HEK293 (cell line): ENCODE results near the gene DOCK3.

Source experiments
- CTCF ChIA-PET: fragments of 350-600 bp; formaldehyde crosslinking; extraction: SDS; loops from one replicate; lab custom pipeline; 2021; ENCODE audit warnings: antibody characterized with exemption; lab: Yijun Ruan, JAX
- POLR2A ChIA-PET: fragments of 300-600 bp; formaldehyde crosslinking; extraction: SDS; loops from one replicate; lab custom pipeline; 2020; ENCODE audit warnings: antibody characterized with exemption, inconsistent platforms; lab: Yijun Ruan, JAX
- H3K27ac ChIP-seq: fragments of 200-500 bp; sonication (Bioruptor generic); 2 replicates; pipeline ENCODE4 v1.5.1; 2014; ENCODE audit warnings: low read depth, low read length, control low read depth, inconsistent platforms; ENCODE audit errors: extremely low read depth
- H3K36me3 ChIP-seq, 2 experiments: fragments of 200-500 bp in 1 of 2; sonication (Bioruptor generic) in 1 of 2; 1 replicate in 1 of 2; 2 replicates in 1 of 2; pipeline ENCODE4 v1.5.1; 2014 to 2017; ENCODE audit warnings: inconsistent platforms in 2 of 2, low read length in 2 of 2; ENCODE audit not compliant: control insufficient read depth in 2 of 2, insufficient read depth in 1 of 2
- H3K4me1 ChIP-seq: fragments of 200-500 bp; sonication (Bioruptor generic); 2 replicates; pipeline ENCODE4 v1.5.1; 2014; ENCODE audit warnings: mild to moderate bottlenecking, low read length, inconsistent platforms; ENCODE audit not compliant: control insufficient read depth, insufficient read depth
- H3K4me3 ChIP-seq: 2 replicates; pipeline ENCODE4 v1.5.1; 2011; ENCODE audit warnings: low read depth, mild to moderate bottlenecking, control low read depth, low read length, moderate library complexity
- H3K9me3 ChIP-seq: fragments of 200-500 bp; sonication (Bioruptor generic); 2 replicates; pipeline ENCODE4 v1.5.1; 2014; ENCODE audit warnings: low read depth, low read length, inconsistent platforms; ENCODE audit not compliant: control insufficient read depth, insufficient read depth
- RBAK ChIP-seq: fragments of 450-650 bp; formaldehyde crosslinking; IDR thresholded peaks from 2 replicates; pipeline ENCODE4 v1.5.1; 2016; ENCODE audit warnings: missing biosample characterization, missing genetic modification characterization
- ZBTB48 ChIP-seq: fragments of 450-650 bp; formaldehyde crosslinking; IDR thresholded peaks from 2 replicates; pipeline ENCODE4 v1.5.1; 2016; ENCODE audit warnings: missing biosample characterization, missing genetic modification characterization
- ZNF114 ChIP-seq: fragments of 450-650 bp; formaldehyde crosslinking; IDR thresholded peaks from 2 replicates; pipeline ENCODE4 v1.5.0; 2017; ENCODE audit warnings: missing biosample characterization, missing genetic modification characterization
- ZNF155 ChIP-seq: fragments of 450-650 bp; formaldehyde crosslinking; IDR thresholded peaks from 2 replicates; pipeline ENCODE4 v1.5.1; 2016; ENCODE audit warnings: missing biosample characterization, missing genetic modification characterization
- ZNF324 ChIP-seq: fragments of 450-650 bp; formaldehyde crosslinking; IDR thresholded peaks from 2 replicates; pipeline ENCODE4 v1.5.1; 2016; ENCODE audit warnings: missing biosample characterization, missing genetic modification characterization
- ZNF335 ChIP-seq: fragments of 450-650 bp; formaldehyde crosslinking; conservative IDR thresholded peaks from 2 replicates; pipeline ENCODE4 v1.5.1; 2016; ENCODE audit warnings: missing biosample characterization, missing genetic modification characterization
- ZNF433 ChIP-seq: fragments of 450-650 bp; formaldehyde crosslinking; IDR thresholded peaks from 2 replicates; pipeline ENCODE4 v1.5.1; 2016; ENCODE audit warnings: missing biosample characterization, missing genetic modification characterization, low read depth
- ZNF521 ChIP-seq: fragments of 450-650 bp; formaldehyde crosslinking; IDR thresholded peaks from 2 replicates; pipeline ENCODE4 v1.5.1; 2017; ENCODE audit warnings: missing biosample characterization, mild to moderate bottlenecking, missing genetic modification characterization
- ZNF529 ChIP-seq: fragments of 450-650 bp; formaldehyde crosslinking; IDR thresholded peaks from 2 replicates; pipeline ENCODE4 v1.5.1; 2017; ENCODE audit warnings: missing genetic modification characterization, missing biosample characterization; ENCODE audit not compliant: insufficient replicate concordance
- ZNF571 ChIP-seq: fragments of 450-650 bp; formaldehyde crosslinking; IDR thresholded peaks from 2 replicates; pipeline ENCODE4 v1.5.0; 2017; ENCODE audit warnings: missing biosample characterization, missing genetic modification characterization
- ZNF600 ChIP-seq: fragments of 450-650 bp; formaldehyde crosslinking; IDR thresholded peaks from 2 replicates; pipeline ENCODE4 v1.5.1; 2016; ENCODE audit warnings: missing biosample characterization, missing genetic modification characterization
- ZNF777 ChIP-seq: fragments of 450-650 bp; formaldehyde crosslinking; IDR thresholded peaks from 2 replicates; pipeline ENCODE4 v1.5.1; 2017; ENCODE audit warnings: missing biosample characterization, missing genetic modification characterization, borderline replicate concordance
- ZNF785 ChIP-seq: fragments of 450-650 bp; formaldehyde crosslinking; IDR thresholded peaks from 2 replicates; pipeline ENCODE4 v1.5.1; 2016; ENCODE audit warnings: missing biosample characterization, missing genetic modification characterization
- ZNF837 ChIP-seq: fragments of 450-650 bp; formaldehyde crosslinking; IDR thresholded peaks from 2 replicates; pipeline ENCODE4 v1.5.1; 2016; ENCODE audit warnings: missing biosample characterization, missing genetic modification characterization
- ZSCAN16 ChIP-seq: fragments of 450-650 bp; formaldehyde crosslinking; IDR thresholded peaks from 2 replicates; pipeline ENCODE4 v1.5.1; 2016; ENCODE audit warnings: missing biosample characterization, missing genetic modification characterization
- ZSCAN30 ChIP-seq: fragments of 450-650 bp; IDR thresholded peaks from 2 replicates; pipeline ENCODE4 v1.5.1; 2018; ENCODE audit warnings: missing biosample characterization, mild to moderate bottlenecking, missing genetic modification characterization, moderate library complexity
- TF ChIP-seq, protein P1 (sequence below): fragments of 450-650 bp; formaldehyde crosslinking; IDR thresholded peaks from 2 replicates; pipeline ENCODE4 v1.5.1; 2016; ENCODE audit warnings: missing biosample characterization, missing genetic modification characterization
- TF ChIP-seq, protein P2 (sequence below): fragments of 450-650 bp; formaldehyde crosslinking; optimal IDR thresholded peaks from 2 replicates; pipeline ENCODE3; 2016; ENCODE audit warnings: missing biosample characterization, mild to moderate bottlenecking, missing genetic modification characterization
- TF ChIP-seq, protein P3 (sequence below): sonication (generic); formaldehyde crosslinking; IDR thresholded peaks from 2 replicates; pipeline ENCODE4 v1.8.1; 2022; ENCODE audit warnings: mild to moderate bottlenecking, moderate library complexity, missing genetic modification reagents
- TF ChIP-seq, protein P4 (sequence below): fragments of 450-650 bp; formaldehyde crosslinking; IDR thresholded peaks from 2 replicates; pipeline ENCODE4 v1.5.1; 2016; ENCODE audit warnings: missing biosample characterization, missing genetic modification characterization
- TF ChIP-seq, protein P5 (sequence below): fragments of 450-650 bp; formaldehyde crosslinking; IDR thresholded peaks from 2 replicates; pipeline ENCODE4 v1.5.1; 2016; ENCODE audit warnings: missing biosample characterization, missing genetic modification characterization, low read depth
- TF ChIP-seq, protein P6 (sequence below): fragments of 450-650 bp; formaldehyde crosslinking; IDR thresholded peaks from 2 replicates; pipeline ENCODE4 v1.5.1; 2017; ENCODE audit warnings: missing biosample characterization, missing genetic modification characterization

DOCK3 gene

DNA sequence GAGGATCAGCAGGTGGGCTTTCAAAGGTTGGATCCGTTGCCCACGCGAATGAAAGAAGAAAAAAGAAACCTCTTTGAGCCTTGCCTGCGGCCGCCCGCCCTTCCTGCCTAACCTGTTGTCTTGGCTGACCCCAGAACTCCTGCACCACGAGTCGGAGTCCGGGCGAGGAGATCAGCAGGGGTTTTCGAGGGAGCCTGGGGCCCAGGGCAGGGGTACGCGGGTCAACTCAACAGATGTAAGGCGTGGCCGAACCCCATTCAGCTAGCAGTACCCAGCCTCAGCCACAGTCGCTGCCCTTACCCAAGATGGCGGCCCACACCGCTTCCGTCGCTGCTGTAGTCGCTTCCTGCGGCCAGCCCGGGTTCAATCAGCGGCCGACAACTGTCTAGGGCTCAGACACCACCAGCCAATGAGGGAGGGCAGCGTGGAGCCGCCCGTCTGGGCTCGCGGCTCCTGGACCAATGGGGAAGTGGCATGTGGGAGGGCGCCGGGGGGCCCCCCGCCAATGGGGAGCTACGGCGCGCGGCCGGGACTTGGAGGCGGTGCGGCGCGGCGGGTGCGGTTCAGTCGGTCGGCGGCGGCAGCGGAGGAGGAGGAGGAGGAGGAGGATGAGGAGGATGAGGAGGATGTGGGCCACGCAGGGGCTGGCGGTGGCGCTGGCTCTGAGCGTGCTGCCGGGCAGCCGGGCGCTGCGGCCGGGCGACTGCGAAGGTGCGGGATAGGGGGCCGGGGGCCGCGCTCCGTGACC is 710.2 kb downstream of the DOCK3 start, which contains the start of gene MANF (continued):
- TF ChIP-seq, protein P1, sequence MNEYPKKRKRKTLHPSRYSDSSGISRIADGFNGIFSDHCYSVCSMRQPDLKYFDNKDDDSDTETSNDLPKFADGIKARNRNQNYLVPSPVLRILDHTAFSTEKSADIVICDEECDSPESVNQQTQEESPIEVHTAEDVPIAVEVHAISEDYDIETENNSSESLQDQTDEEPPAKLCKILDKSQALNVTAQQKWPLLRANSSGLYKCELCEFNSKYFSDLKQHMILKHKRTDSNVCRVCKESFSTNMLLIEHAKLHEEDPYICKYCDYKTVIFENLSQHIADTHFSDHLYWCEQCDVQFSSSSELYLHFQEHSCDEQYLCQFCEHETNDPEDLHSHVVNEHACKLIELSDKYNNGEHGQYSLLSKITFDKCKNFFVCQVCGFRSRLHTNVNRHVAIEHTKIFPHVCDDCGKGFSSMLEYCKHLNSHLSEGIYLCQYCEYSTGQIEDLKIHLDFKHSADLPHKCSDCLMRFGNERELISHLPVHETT = peak; percentile 64; the same call in 1 of the 2 replicates
- TF ChIP-seq, protein P2, sequence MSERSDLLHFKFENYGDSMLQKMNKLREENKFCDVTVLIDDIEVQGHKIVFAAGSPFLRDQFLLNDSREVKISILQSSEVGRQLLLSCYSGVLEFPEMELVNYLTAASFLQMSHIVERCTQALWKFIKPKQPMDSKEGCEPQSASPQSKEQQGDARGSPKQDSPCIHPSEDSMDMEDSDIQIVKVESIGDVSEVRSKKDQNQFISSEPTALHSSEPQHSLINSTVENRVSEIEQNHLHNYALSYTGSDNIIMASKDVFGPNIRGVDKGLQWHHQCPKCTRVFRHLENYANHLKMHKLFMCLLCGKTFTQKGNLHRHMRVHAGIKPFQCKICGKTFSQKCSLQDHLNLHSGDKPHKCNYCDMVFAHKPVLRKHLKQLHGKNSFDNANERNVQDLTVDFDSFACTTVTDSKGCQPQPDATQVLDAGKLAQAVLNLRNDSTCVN (tag by site-specific recombination) = peak; percentile 78
- TF ChIP-seq ZNF777 (tag by site-specific recombination) (no peak), ZSCAN16 (no peak), ZNF114 (no peak), ZSCAN30 (tag by site-specific recombination) (peak; percentile 45; the same call in 1 of the 2 replicates)

DNA sequence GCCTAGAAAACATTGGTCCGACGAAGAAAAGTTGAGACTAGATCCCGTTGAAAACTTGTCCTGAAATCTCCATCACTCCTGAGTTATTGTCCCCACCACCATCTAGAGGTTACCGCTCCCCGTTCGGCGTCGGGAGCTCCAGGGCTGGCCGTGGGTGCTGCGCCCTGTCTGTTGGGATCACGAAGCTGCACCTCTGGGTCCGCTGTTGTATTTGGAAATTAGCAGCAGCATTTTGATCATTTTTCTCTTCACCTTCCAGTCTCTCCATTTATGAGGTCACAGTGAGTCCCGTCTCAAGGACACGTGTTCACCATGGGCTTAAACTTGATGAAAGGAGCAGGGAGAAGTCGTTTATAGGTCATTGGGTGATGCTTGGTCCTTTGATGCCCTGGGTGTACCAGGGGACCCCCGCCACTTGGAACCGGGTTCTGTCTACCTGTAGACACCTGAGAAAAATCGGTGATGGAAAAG is 710.9 kb downstream of the DOCK3 start:
- Histone ChIP-seq H3K4me1 (no peaks in the 10 kb centered on the region), H3K4me3 (peak overlapping the region; percentile 96), H3K27ac (peak overlapping the region; percentile 47; the same call in 1 of the 2 replicates), H3K36me3 (peaks cover 0 to 52% of the 10 kb centered on the region in 2 experiments; a peak in 1 of 3 replicates), H3K9me3 (no peaks in the 10 kb centered on the region)
- CTCF ChIA-PET = interaction anchor here (0.8 kb wide), 1 partner anchor 456 kb away, joined by 3 read pairs; no protein-coding TSS in a partner anchor
- TF ChIP-seq ZNF785 (tag by site-specific recombination) = no peak
- TF ChIP-seq ZNF335 (tag by site-specific recombination) = peak; percentile 50
- TF ChIP-seq, all 188 proteins: peak for 1
- POLR2A ChIA-PET = interaction anchor here (0.6 to 1.9 kb wide), 9 partner anchors 9 to 1048 kb away, joined by 3 to 9 read pairs (median 4); partner anchors contain the start of genes DCAF1, HEMK1 and MAPKAPK3

DNA sequence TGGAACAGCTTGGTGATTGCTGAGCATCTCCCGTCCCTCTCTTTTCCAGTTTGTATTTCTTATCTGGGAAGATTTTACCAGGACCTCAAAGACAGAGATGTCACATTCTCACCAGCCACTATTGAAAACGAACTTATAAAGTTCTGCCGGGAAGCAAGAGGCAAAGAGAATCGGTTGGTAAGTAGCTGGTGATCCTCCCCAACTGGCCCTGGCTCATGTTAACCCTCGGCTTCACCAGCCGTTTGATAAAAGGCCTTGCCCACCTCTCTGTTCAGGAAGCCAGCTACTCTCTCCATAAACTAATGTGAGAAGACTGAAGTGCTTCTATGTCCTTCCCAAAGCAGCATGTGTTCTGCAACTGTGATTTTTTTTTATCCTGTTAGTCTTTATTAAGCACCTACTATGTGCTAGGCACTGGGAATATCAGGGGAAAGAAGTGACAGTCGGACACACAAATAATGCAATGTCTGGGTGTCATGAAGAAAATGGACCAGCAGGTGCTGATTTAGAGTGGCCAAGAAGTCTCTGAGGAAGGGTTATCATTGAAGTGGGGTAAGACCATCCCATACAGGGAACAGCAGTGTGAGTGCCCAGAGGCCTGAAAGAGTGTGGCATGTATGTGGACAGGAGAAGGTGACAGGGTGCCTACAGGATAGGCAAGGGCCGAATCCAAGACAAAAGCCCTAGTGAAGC is 711.6 kb downstream of the DOCK3 start:
- Histone ChIP-seq H3K36me3 (peaks cover 0 to 52% of the 10 kb centered on the region in 2 experiments; a peak in 1 of 3 replicates), H3K4me3 (peak overlapping the region; percentile 96), H3K9me3 (no peaks in the 10 kb centered on the region), H3K27ac (no peak overlapping the region; the same call in 1 of the 2 replicates), H3K4me1 (no peaks in the 10 kb centered on the region)
- ChIA-PET POLR2A (interaction anchor here (0.6 to 1.9 kb wide), 6 partner anchors 8 to 798 kb away, joined by 3 to 8 read pairs (median 5); partner anchors contain the start of gene DCAF1), CTCF (interaction anchor here (2.3 kb wide), 1 partner anchor 771 kb away, joined by 13 read pairs; the partner anchor contains the start of gene MAPKAPK3)
- TF ChIP-seq ZNF571 (tag by site-specific recombination) (no peak), ZNF521 (no peak), ZNF155 (tag by site-specific recombination) (no peak), ZNF324 (tag by site-specific recombination) (no peak), ZNF837 (no peak), ZNF433 (tag by site-specific recombination) (no peak), ZNF529 (tag by site-specific recombination) (no peak), RBAK (tag by site-specific recombination) (no peak), ZNF600 (tag by site-specific recombination) (no peak), ZBTB48 (tag by site-specific recombination) (no peak)
- TF ChIP-seq, protein P3, sequence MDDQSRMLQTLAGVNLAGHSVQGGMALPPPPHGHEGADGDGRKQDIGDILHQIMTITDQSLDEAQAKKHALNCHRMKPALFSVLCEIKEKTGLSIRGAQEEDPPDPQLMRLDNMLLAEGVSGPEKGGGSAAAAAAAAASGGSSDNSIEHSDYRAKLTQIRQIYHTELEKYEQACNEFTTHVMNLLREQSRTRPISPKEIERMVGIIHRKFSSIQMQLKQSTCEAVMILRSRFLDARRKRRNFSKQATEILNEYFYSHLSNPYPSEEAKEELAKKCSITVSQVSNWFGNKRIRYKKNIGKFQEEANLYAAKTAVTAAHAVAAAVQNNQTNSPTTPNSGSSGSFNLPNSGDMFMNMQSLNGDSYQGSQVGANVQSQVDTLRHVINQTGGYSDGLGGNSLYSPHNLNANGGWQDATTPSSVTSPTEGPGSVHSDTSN (CRISPR knock-in tag) = no peak
- TF ChIP-seq, protein P4, sequence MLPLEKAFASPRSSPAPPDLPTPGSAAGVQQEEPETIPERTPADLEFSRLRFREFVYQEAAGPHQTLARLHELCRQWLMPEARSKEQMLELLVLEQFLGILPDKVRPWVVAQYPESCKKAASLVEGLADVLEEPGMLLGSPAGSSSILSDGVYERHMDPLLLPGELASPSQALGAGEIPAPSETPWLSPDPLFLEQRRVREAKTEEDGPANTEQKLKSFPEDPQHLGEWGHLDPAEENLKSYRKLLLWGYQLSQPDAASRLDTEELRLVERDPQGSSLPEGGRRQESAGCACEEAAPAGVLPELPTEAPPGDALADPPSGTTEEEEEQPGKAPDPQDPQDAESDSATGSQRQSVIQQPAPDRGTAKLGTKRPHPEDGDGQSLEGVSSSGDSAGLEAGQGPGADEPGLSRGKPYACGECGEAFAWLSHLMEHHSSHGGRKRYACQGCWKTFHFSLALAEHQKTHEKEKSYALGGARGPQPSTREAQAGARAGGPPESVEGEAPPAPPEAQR (tag by site-specific recombination) = no peak
- TF ChIP-seq, protein P5, sequence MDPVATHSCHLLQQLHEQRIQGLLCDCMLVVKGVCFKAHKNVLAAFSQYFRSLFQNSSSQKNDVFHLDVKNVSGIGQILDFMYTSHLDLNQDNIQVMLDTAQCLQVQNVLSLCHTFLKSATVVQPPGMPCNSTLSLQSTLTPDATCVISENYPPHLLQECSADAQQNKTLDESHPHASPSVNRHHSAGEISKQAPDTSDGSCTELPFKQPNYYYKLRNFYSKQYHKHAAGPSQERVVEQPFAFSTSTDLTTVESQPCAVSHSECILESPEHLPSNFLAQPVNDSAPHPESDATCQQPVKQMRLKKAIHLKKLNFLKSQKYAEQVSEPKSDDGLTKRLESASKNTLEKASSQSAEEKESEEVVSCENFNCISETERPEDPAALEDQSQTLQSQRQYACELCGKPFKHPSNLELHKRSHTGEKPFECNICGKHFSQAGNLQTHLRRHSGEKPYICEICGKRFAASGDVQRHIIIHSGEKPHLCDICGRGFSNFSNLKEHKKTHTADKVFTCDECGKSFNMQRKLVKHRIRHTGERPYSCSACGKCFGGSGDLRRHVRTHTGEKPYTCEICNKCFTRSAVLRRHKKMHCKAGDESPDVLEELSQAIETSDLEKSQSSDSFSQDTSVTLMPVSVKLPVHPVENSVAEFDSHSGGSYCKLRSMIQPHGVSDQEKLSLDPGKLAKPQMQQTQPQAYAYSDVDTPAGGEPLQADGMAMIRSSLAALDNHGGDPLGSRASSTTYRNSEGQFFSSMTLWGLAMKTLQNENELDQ (tag by site-specific recombination) = no peak
- TF ChIP-seq, protein P6, sequence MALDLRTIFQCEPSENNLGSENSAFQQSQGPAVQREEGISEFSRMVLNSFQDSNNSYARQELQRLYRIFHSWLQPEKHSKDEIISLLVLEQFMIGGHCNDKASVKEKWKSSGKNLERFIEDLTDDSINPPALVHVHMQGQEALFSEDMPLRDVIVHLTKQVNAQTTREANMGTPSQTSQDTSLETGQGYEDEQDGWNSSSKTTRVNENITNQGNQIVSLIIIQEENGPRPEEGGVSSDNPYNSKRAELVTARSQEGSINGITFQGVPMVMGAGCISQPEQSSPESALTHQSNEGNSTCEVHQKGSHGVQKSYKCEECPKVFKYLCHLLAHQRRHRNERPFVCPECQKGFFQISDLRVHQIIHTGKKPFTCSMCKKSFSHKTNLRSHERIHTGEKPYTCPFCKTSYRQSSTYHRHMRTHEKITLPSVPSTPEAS (tag by site-specific recombination) = no peak
